BLaER1 (cell line): ENCODE results near the gene SLC35A3.

Source experiments
- H3K27ac ChIP-seq: shearing (Covaris generic); formaldehyde crosslinking; 2 replicates; pipeline ENCODE4 v1.8.1; 2022
- H3K27me3 ChIP-seq: shearing (Covaris generic); formaldehyde crosslinking; 2 replicates; pipeline ENCODE4 v1.8.1; 2022
- H3K36me3 ChIP-seq: shearing (Covaris generic); formaldehyde crosslinking; 2 replicates; pipeline ENCODE4 v1.8.1; 2022
- H3K4me1 ChIP-seq: shearing (Covaris generic); formaldehyde crosslinking; 2 replicates; pipeline ENCODE4 v1.8.1; 2022
- H3K4me2 ChIP-seq: shearing (Covaris generic); formaldehyde crosslinking; 2 replicates; pipeline ENCODE4 v1.8.1; 2022
- H3K4me3 ChIP-seq: shearing (Covaris generic); formaldehyde crosslinking; 2 replicates; pipeline ENCODE4 v1.8.1; 2022
- H3K9ac ChIP-seq: shearing (Covaris generic); formaldehyde crosslinking; 2 replicates; pipeline ENCODE4 v1.8.1; 2022
- H3K9me3 ChIP-seq: shearing (Covaris generic); formaldehyde crosslinking; 2 replicates; pipeline ENCODE4 v1.8.1; 2022
- H4K20me1 ChIP-seq: shearing (Covaris generic); formaldehyde crosslinking; 2 replicates; pipeline ENCODE4 v1.8.1; 2022
- Cebpa-rat ChIP-seq: shearing (Covaris generic); IDR thresholded peaks from 2 replicates; pipeline ENCODE4 v1.8.1; 2022

Gene SLC35A3

DNA sequence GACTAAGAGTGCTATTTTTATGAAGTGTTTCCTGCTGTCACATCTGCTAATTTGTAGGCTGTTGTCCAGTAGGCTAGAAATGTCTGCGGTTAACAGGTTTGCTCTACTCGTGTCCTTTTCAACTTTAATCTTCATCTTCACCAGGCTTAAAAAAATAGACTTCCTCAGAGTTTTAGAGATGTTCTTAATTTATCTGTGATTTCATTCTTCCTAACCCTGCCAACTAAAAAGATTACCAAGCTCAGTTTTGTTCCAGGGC, 96.1 kb downstream of the SLC35A3 start:
- Histone ChIP-seq H3K4me2 (no peak overlapping the region), H3K36me3 (peaks cover 95% of the 10 kb centered on the region), H4K20me1 (0 out of 2 replicates have a peak, but pooled peaks cover 39% of the 10 kb centered on the region), H3K9ac (no peak overlapping the region), H3K4me3 (no peak overlapping the region), H3K27ac (no peak overlapping the region), H3K4me1 (no peaks in the 10 kb centered on the region), H3K9me3 (no peaks in the 10 kb centered on the region), H3K27me3 (no peaks in the 10 kb centered on the region)
- TF ChIP-seq Cebpa-rat: no peak

DNA sequence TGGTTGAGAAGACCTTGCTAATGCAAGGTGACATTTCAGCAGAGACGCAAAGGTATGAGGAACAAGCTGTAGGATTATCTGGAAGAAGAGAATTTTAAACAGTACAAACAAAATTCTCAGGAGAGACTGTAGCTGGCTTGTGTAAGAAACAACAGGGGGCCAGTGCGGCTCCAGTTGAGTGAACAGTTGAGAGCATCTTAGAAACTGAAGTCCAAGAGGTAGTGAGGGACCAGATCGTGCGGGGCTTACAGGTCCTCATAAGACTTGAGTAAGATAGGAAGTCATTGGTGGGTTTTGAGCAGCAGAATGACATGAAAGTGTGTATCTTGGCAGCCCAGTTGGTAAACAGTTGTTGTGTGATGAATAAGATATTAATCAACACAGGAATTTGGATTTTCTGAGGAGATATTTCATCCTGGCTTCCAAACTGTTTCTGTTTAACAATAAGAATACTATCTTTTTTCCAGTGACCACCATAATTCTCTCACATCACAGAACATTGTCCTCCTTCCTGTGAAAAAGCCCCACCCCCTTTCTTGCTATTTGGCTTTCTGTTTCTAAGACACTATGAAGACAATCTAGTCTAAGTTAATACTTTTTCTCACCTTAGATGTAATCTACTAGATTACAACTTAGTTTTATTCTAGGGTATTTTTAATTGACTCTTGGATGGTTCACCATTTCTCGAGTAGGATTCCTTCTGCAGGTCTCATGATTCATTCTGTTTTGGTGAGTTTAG, 100.6 kb downstream of the SLC35A3 start:
- Histone ChIP-seq H4K20me1 (0 out of 2 replicates have a peak, but pooled peaks cover 27% of the 10 kb centered on the region), H3K27ac (no peak overlapping the region), H3K9me3 (no peaks in the 10 kb centered on the region), H3K9ac (no peak overlapping the region), H3K4me3 (no peak overlapping the region), H3K27me3 (no peaks in the 10 kb centered on the region), H3K4me1 (no peaks in the 10 kb centered on the region), H3K4me2 (no peak overlapping the region), H3K36me3 (peaks cover 99% of the 10 kb centered on the region)
- TF ChIP-seq Cebpa-rat: no peak

GRCh38 chr1:100073531-100073930, 103.7 kb downstream of the SLC35A3 start:
- no peak overlapping the region for H3K4me3 ChIP-seq
- H3K27ac ChIP-seq: no peak overlapping the region
- no peaks in the 10 kb centered on the region for H3K27me3 ChIP-seq
- no peaks in the 10 kb centered on the region for H3K9me3 ChIP-seq
- no peak overlapping the region for H3K4me2 ChIP-seq
- H3K4me1 ChIP-seq: no peaks in the 10 kb centered on the region
- H4K20me1 ChIP-seq: 0 out of 2 replicates have a peak, but pooled peaks cover 17% of the 10 kb centered on the region
- no peak overlapping the region for H3K9ac ChIP-seq
- H3K36me3 ChIP-seq: peaks cover 88% of the 10 kb centered on the region
- no peak for TF ChIP-seq Cebpa-rat

DNA sequence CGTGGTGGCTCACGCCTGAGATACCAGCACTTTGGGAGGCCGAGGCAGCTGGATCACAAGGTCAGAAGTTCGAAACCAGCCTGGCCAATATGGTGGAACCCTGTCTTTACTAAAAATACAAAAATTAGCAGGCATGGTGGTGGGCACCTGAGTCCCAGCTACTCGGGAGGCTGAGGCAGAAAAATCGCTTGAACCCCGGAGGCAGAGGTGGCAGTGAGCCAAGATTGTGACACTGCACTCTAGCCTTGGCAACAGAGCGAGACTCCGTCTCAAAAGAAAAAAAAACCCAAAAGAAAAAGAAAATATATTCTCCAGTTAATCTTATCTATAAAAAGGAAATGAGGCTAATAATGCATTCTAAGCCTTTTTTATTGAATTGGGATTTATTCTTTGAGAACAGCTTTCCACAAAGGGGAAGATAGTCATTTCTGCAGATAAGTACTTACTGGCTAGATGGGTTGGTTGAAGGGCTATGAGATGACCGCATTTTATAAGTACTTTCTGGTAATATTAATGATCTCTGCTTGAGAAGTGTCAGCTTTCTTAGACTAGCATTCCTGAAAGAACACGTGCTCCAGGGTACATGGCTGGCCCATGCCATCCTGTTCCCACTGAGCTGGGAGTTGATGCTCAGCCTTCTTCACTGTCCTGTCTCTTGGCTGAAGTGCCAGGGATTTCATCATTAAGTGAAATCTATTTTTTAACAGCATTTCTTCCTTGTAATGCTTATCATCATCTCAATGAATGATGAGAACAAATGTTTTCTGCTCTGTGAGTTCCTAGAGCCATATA, 105.0 kb downstream of the SLC35A3 start:
- Histone ChIP-seq H3K36me3 (peaks cover 88% of the 10 kb centered on the region), H4K20me1 (0 out of 2 replicates have a peak, but pooled peaks cover 4% of the 10 kb centered on the region), H3K9me3 (no peaks in the 10 kb centered on the region), H3K27ac (no peak overlapping the region), H3K4me3 (no peak overlapping the region), H3K27me3 (no peaks in the 10 kb centered on the region), H3K9ac (no peak overlapping the region), H3K4me1 (no peaks in the 10 kb centered on the region), H3K4me2 (no peak overlapping the region)
- no peak for TF ChIP-seq Cebpa-rat

DNA sequence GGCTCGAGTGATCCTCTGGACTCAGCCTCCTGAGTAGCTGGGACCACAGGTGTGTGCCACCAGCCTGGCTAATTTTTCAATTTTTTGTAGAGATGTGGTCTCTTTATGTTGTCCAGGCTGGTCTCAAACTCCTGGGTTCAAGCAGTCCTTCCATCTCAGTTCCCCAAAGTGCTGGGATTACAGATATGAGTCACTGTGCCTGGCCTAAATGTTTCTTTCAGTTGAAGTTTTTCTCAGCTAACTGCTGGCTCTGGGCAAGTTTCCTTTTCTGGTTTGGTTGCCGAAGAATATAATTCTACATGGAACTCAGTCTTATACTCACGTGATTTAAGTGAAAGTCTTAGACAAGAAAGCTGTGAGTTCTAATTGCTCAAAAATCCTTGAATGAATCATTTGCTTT, 106.0 kb downstream of the SLC35A3 start:
- H3K27ac ChIP-seq: no peak overlapping the region
- no peak overlapping the region for H3K4me3 ChIP-seq
- H3K9ac ChIP-seq: no peak overlapping the region
- peaks cover 88% of the 10 kb centered on the region for H3K36me3 ChIP-seq
- no peaks in the 10 kb centered on the region for H3K9me3 ChIP-seq
- H4K20me1 ChIP-seq: no peaks in the 10 kb centered on the region
- H3K4me1 ChIP-seq: no peaks in the 10 kb centered on the region
- no peak for TF ChIP-seq Cebpa-rat
- H3K27me3 ChIP-seq: no peaks in the 10 kb centered on the region
- no peak overlapping the region for H3K4me2 ChIP-seq

GRCh38 chr1:100076319-100076718, 106.5 kb downstream of the SLC35A3 start:
- Histone ChIP-seq H3K9ac (no peak overlapping the region), H3K9me3 (no peaks in the 10 kb centered on the region), H3K27ac (no peak overlapping the region), H3K4me2 (no peak overlapping the region), H4K20me1 (no peaks in the 10 kb centered on the region), H3K4me1 (no peaks in the 10 kb centered on the region), H3K36me3 (peaks cover 88% of the 10 kb centered on the region), H3K4me3 (no peak overlapping the region), H3K27me3 (no peaks in the 10 kb centered on the region)
- TF ChIP-seq Cebpa-rat: no peak

DNA sequence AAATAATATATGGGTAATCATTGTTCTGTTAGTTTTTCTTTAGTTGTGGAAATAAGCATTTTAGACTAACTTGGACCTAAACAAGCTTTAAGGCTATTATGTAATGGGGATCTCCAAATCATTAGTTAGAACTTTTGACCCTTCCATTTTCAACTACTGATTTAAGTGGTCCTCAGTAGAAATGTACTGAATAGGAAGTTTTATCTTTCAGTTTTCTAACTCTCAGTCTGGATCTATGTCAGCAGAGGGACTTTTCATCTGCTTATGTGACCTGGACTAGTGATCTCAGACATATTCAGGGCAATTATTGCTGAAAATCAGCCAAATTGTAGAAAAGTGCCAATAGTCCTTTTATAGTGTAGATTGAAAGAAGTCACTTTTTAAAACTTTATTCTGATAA, 106.9 kb downstream of the SLC35A3 start:
- no peak overlapping the region for H3K9ac ChIP-seq
- TF ChIP-seq Cebpa-rat: no peak
- H3K4me3 ChIP-seq: no peak overlapping the region
- H3K9me3 ChIP-seq: no peaks in the 10 kb centered on the region
- no peaks in the 10 kb centered on the region for H4K20me1 ChIP-seq
- H3K4me1 ChIP-seq: no peaks in the 10 kb centered on the region
- peaks cover 88% of the 10 kb centered on the region for H3K36me3 ChIP-seq
- no peak overlapping the region for H3K4me2 ChIP-seq
- no peak overlapping the region for H3K27ac ChIP-seq
- no peaks in the 10 kb centered on the region for H3K27me3 ChIP-seq

DNA sequence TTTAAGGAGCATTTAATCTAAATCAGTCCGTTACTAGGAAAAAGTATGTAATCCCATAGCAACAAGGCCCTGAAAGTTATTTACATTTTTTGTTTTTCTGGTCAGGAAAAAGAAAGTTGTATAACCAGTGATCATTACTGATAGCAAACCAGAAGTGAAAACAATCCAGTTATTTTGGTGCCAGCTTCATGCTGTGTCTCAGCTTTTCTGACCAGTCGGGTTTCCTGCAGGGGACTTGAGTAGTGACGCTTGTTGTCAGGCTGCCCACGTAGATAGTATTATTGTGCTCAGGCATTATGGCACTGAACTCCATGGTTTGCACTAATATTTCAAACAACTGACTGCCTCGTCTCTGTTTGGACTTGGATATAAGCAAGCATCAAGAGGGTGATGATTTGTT, 107.7 kb downstream of the SLC35A3 start:
- Histone ChIP-seq H3K36me3 (peaks cover 88% of the 10 kb centered on the region), H3K9me3 (no peaks in the 10 kb centered on the region), H3K27ac (no peak overlapping the region)

GRCh38 chr1:100080331-100080730, 110.5 kb downstream of the SLC35A3 start:
- Histone ChIP-seq H3K4me1 (no peaks in the 10 kb centered on the region), H3K27me3 (no peaks in the 10 kb centered on the region), H3K4me3 (no peak overlapping the region), H3K27ac (no peak overlapping the region), H3K36me3 (peaks cover 74% of the 10 kb centered on the region), H3K9ac (no peak overlapping the region), H3K4me2 (no peak overlapping the region), H4K20me1 (no peaks in the 10 kb centered on the region), H3K9me3 (no peaks in the 10 kb centered on the region)
- TF ChIP-seq Cebpa-rat: no peak

More for the DNA sequence above, 107.7 kb downstream of the SLC35A3 start:
- TF ChIP-seq Cebpa-rat: no peak
- Histone ChIP-seq H3K4me1 (no peaks in the 10 kb centered on the region), H3K9ac (no peak overlapping the region), H3K27me3 (no peaks in the 10 kb centered on the region), H3K4me2 (no peak overlapping the region), H4K20me1 (no peaks in the 10 kb centered on the region), H3K4me3 (no peak overlapping the region)
